ENCODE data around the gene TMEM237. TPM values are rescaled to one million over a fixed set of nuclear protein-coding genes. Genes with fewer than 3 reads are reported as not detected.

The TMEM237 gene
- total RNA-seq, 2 experiments from 2014 or later, result 16.8 to 20.9 TPM

DNA sequence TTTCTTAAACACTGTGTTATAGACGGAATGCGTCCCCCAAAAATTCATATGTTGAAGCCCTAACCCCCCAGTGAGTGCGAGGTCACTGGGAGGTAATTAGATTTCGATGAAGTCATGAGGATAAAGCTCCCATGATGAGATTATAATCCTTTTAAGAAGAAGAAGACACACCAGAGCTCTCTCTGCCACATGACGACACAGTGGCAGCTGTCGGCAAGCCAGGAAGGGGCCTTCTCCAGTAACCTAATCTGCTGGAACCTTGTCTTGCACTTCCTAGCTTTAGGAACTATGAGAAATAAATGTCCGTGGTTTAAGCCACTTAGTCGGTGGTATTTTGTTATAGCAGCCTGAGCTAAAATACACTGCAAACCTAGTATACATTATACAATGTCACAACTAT, 12.3 kb downstream of the TMEM237 start:
- Mint-ChIP-seq H3K36me3 (peaks cover 19% of the 10 kb centered on the region), H3K27me3 (no peaks in the 10 kb centered on the region), H3K27ac (no peak overlapping the region), H3K4me3 (no peak overlapping the region), H3K9me3 (peaks cover 2% of the 10 kb centered on the region), H3K4me1 (no peaks in the 10 kb centered on the region)
- POLR2A ChIA-PET, result no interaction called here
- no peak for ATAC-seq (ENCODE audit: low read depth)
- DNase-seq, result no peak

DNA sequence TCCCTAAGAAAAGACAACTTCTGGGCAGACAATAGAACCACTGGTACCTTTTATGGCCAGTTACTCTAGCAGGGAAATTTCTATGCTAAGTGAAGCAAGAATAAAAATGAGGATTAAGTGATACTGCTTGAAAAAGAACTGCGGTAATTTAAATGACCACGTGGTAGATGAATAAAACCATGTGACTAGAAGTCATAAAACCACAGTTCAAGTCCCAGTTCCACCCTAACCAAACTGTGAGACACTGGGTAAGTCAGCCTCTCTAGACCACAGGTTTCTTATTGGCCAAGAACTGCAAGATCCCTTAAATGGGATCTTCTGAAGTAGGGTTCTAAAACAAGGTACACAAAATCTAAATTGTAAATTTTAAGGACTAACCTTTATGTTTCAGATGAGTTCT, 12.7 kb downstream of the TMEM237 start:
- Mint-ChIP-seq H3K36me3 (peaks cover 19% of the 10 kb centered on the region), H3K27ac (no peak overlapping the region), H3K9me3 (peaks cover 2% of the 10 kb centered on the region), H3K4me3 (no peak overlapping the region), H3K4me1 (no peaks in the 10 kb centered on the region), H3K27me3 (no peaks in the 10 kb centered on the region)
- no peak for ATAC-seq (ENCODE audit: low read depth)
- POLR2A ChIA-PET, result no interaction called here
- no peak for DNase-seq

DNA sequence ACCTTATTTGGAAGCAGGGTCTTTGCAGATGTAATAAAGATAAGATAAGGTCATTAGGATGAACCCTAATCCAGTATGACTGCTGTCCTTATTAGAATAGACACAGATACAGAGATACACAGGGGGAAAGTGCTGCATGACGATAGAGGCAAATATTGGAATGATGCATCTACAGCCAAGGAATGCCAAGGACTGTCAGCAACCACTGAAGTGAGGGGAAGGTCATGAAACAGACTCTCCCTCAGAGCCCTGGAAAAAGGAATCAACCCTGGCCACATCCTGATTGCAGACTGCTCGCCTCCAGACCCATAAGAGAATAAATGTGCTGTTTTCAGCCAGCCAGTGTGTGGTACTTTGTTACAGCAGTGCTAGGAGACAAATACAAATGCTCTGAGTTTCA, 14.8 kb downstream of the TMEM237 start:
- H3K27ac Mint-ChIP-seq, result no peak overlapping the region
- ATAC-seq (ENCODE audit: low read depth), result no peak
- no peak overlapping the region for H3K4me3 Mint-ChIP-seq
- H3K9me3 Mint-ChIP-seq, result peaks cover 2% of the 10 kb centered on the region
- H3K27me3 Mint-ChIP-seq, result no peaks in the 10 kb centered on the region
- H3K36me3 Mint-ChIP-seq, result peaks cover 17% of the 10 kb centered on the region
- POLR2A ChIA-PET, result no interaction called here
- no peaks in the 10 kb centered on the region for H3K4me1 Mint-ChIP-seq
- no peak for DNase-seq

DNA sequence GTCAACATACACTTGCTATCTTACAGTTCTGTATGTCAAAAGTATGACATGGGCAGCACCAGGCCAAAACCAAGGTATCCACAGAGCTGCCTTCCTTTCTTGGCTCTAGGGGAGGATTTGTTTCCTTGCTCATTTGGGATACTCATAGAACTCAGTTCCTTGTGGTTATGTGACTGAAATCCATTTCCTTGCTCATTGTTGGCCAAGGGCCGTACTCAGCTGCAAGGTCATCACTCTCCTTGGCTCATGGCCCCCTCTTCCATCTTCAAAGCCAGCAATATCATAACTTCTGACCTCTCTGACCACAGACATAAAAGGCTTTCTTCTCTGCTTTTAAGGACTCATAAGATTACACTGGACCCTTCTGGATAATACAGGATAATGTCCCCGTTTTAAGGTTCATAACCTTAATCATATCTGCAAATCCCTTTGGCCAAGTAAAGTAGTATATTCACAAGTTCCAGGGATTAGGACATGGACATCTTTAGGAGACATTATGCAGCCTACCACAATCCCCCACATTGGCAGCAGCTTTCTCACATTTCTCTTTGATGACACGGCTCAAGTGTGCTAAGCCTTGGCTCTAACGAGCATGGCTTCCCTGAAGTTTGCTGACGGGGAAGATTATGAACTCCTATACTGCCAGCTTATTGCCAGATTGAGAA, 20.9 kb downstream of the TMEM237 start:
- no peak overlapping the region for H3K27ac Mint-ChIP-seq
- ATAC-seq (ENCODE audit: low read depth) (no peak), DNase-seq (no peak)
- no peaks in the 10 kb centered on the region for H3K9me3 Mint-ChIP-seq
- no peak overlapping the region for H3K4me3 Mint-ChIP-seq
- H3K36me3 Mint-ChIP-seq, result peaks cover 17% of the 10 kb centered on the region
- no peaks in the 10 kb centered on the region for H3K4me1 Mint-ChIP-seq
- POLR2A ChIA-PET, result no interaction called here
- H3K27me3 Mint-ChIP-seq, result no peaks in the 10 kb centered on the region

DNA sequence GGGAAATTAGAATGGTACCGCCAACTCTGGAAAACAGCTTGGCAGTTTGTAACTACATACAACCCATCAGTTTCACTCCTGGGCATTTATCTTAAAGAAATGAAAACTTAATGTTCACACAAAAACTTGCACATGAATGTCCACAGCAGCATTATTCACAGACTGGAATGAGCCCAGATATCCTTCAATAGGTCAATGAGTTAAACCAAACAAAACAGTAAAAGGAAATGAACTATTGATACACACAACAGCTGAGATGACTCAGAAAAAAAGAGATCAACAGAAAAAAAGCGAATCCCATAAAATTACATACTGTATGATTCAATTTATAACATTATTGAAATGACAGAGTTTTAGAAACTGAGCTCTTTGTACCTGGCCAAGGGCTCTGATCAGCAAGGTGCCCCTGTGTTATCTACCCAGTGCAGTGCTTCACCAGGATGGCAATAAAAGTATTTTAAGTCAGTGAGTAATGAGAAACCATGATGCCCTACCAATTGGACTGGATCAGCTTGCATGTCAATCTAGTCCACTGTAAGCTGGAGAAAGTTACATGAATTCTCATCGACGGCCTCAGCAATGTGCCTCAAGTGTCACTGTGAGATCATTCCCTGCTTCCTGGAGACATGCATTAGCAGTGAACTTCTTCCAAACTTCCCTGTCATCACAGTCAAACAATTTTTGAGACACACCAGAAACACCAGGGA, 21.9 kb downstream of the TMEM237 start:
- ATAC-seq (ENCODE audit: low read depth) (no peak), DNase-seq (no peak)
- Mint-ChIP-seq H3K27ac (no peak overlapping the region), H3K36me3 (peaks cover 15% of the 10 kb centered on the region), H3K4me3 (no peak overlapping the region), H3K4me1 (no peaks in the 10 kb centered on the region), H3K27me3 (no peaks in the 10 kb centered on the region), H3K9me3 (no peaks in the 10 kb centered on the region)
- POLR2A ChIA-PET, result no interaction called here

DNA sequence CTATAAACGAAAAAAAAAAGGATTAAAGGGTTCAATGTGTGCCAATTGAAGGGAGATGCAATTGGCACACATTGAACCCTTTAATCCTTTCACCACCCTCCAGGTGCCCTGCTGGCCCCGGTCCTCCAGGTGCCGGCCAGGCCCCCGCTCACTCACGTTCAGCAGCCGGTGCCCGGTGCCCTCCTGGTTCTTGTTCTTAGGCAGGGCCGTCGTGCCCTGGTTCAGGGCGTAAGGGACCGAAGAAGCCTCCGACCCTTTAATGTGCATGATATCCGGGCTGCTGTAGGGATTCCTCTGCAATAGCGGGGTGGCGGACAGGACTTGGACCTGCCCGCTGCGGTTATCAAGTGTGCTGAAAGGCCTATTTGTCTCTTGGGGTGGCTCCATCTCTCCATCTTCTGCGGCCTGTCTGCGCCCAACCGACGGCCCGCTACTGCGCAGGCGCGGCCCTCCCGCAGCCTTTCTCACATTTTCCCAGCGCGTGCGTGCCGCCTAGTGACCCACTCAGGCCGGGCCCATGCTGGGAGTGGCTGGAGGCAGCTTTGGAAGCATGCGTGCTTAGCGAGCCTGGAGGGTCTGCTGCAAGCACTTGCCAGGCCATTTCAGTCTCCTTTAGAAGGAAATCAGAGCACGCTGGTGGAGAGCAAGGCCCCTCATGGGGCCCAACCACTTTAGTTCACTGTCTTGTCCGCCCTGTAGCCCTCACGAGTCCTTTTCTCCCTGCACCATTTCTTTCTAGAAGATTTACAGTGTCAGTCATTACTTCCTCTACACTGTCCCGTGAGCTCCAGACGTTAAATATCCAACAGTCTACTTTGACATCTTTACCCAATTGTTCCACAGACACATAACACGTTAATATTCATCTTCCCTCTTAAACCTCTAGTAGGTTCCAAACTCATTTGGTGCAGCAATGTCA, 24.3 kb downstream of the TMEM237 start:
- DNase-seq (peak; percentile 33), ATAC-seq (ENCODE audit: low read depth) (no peak)
- H3K4me1 Mint-ChIP-seq, result no peaks in the 10 kb centered on the region
- POLR2A ChIA-PET, result no interaction called here
- peaks cover 5% of the 10 kb centered on the region for H3K27me3 Mint-ChIP-seq
- peaks cover 10% of the 10 kb centered on the region for H3K36me3 Mint-ChIP-seq
- no peaks in the 10 kb centered on the region for H3K9me3 Mint-ChIP-seq
- H3K4me3 Mint-ChIP-seq, result no peak overlapping the region
- H3K27ac Mint-ChIP-seq, result no peak overlapping the region

DNA sequence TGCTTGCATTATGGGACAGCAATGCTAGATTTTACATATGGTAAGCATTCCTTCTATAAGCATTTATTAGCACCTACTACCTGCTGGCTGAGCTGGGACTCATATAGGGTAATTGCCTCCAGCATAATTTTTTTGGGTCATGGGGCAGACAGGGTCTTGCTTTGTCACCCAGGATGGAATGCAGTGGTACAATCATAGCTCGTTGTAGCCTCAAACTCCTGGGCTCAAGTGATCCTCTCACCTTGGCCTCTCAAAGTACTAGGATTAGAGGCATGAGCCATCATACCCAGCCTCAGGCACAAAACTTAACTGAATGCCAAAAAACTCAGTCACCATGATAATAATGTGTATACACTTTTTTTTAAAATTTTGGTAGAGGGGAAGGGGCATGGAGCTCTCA, 35.3 kb downstream of the TMEM237 start:
- Mint-ChIP-seq H3K9me3 (peaks cover 3% of the 10 kb centered on the region), H3K27me3 (peaks cover 28% of the 10 kb centered on the region), H3K4me1 (no peaks in the 10 kb centered on the region), H3K27ac (no peak overlapping the region), H3K4me3 (no peak overlapping the region), H3K36me3 (peaks cover 3% of the 10 kb centered on the region)
- POLR2A ChIA-PET, result no interaction called here
- DNase-seq (no peak), ATAC-seq (ENCODE audit: low read depth) (no peak)

DNA sequence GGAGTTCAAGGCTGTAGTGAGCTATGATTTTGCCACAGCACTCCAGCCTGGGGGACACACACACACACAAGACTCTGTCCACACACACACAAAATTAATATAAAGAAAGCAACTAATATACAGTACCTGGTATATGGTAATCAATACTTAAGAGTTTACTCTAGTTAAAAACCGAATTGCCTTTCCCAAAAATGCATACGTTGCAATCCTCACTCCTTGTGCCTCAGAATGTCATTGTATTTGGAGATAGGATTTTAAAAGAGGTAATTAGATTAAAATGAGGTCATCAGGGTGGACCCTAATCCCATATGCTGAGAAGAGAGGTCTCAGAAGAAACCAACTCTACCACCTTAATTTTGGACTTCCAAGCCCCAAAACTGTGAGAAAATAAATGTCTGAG, 35.7 kb downstream of the TMEM237 start:
- H3K36me3 Mint-ChIP-seq, result peaks cover 3% of the 10 kb centered on the region
- DNase-seq (no peak), ATAC-seq (ENCODE audit: low read depth) (no peak)
- peaks cover 29% of the 10 kb centered on the region for H3K27me3 Mint-ChIP-seq
- H3K4me3 Mint-ChIP-seq, result no peak overlapping the region
- H3K9me3 Mint-ChIP-seq, result peaks cover 3% of the 10 kb centered on the region
- H3K27ac Mint-ChIP-seq, result no peak overlapping the region
- POLR2A ChIA-PET, result no interaction called here
- no peaks in the 10 kb centered on the region for H3K4me1 Mint-ChIP-seq

DNA sequence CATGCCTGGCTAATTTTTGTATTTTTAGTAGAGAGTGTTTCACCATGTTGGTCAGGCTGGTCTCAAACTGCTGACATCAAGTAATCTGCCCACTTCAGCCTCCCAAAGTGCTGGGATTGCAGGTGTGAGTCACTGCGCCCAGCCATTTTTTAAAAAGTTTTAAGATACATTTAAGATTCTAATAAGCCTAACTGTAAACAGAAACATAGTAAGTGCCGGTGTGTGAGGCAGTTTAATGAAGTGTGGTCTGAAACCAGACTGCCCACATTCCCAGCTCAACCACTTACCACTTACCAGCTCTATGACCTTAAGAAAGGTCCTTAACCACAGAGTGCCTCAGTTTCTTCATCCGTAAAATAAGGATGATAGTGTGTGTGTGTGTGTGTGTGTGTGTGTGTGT, 42.4 kb downstream of the TMEM237 start:
- Mint-ChIP-seq H3K4me3 (no peak overlapping the region), H3K27ac (no peak overlapping the region), H3K27me3 (peaks cover 30% of the 10 kb centered on the region), H3K36me3 (no peaks in the 10 kb centered on the region), H3K9me3 (peaks cover 4% of the 10 kb centered on the region), H3K4me1 (no peaks in the 10 kb centered on the region)
- POLR2A ChIA-PET, result no interaction called here
- ATAC-seq (ENCODE audit: low read depth), result no peak
- DNase-seq, result no peak

DNA sequence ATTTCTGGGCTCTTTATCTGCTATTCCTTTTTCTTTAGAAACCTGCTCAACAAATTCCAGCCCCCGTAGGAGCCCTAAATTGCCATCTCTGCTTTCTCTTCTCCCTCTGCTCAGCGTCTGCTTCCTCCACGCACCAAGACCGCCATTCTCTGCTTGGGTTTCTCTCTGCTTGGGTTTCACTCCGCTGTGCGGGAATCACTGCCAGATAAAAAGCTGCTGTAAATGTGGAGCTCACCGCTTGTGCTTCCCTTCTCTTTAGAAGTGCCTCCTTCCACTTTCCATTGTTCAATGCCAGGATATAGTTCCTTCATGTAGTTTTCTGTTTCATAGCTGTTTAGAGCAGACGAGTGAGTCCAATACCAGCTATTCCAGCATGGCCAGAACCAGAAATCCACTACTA, 45.9 kb downstream of the TMEM237 start:
- Mint-ChIP-seq H3K27ac (no peak overlapping the region), H3K4me3 (no peak overlapping the region), H3K9me3 (peaks cover 5% of the 10 kb centered on the region), H3K36me3 (no peaks in the 10 kb centered on the region), H3K4me1 (no peaks in the 10 kb centered on the region), H3K27me3 (peaks cover 15% of the 10 kb centered on the region)
- no peak for DNase-seq
- POLR2A ChIA-PET, result no interaction called here
- no peak for ATAC-seq (ENCODE audit: low read depth)

DNA sequence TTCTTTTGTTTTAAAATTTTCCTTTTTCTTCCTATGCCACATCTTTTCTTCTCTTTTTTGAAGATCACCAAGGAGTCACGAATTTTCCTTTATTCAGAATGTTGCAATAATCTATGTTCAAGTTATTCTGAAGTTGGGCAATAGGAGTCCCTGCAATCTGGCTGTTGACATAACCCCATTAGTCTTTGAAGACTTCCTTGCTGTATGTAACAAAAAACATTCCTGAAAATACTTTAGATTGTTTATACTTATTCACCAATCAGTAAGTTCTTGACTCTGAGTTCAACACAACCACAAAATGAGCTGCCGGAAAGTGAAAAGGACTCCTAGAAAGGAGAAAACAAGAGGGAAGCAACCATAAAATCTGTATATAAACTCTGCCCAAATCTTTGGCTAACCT, 62.8 kb downstream of the TMEM237 start:
- POLR2A ChIA-PET, result no interaction called here
- H3K27me3 Mint-ChIP-seq, result peaks cover 21% of the 10 kb centered on the region
- no peaks in the 10 kb centered on the region for H3K36me3 Mint-ChIP-seq
- DNase-seq (no peak), ATAC-seq (ENCODE audit: low read depth) (no peak)
- H3K9me3 Mint-ChIP-seq, result no peaks in the 10 kb centered on the region
- no peak overlapping the region for H3K4me3 Mint-ChIP-seq
- H3K27ac Mint-ChIP-seq, result no peak overlapping the region
- no peaks in the 10 kb centered on the region for H3K4me1 Mint-ChIP-seq

DNA sequence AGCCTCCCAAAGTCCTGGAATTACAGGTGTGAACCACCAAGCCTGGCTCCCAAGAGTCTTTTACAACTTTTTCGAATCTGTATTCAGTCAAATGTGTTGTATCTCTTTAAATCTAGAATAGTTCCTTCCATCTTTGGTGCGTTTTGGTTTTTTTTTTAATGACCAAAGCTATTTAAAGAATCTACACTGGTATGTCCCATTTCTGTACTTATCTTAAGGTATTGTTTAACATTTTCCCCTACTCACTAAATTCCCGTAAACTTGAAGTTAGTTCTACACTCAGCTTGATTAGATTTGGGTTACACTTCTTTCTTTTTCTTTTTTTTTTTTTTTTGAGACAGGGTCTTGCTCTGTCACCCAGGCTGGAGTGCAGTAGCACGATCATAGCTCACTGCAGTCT, 63.8 kb downstream of the TMEM237 start:
- no peak for DNase-seq
- peaks cover 12% of the 10 kb centered on the region for H3K27me3 Mint-ChIP-seq
- H3K36me3 Mint-ChIP-seq, result no peaks in the 10 kb centered on the region
- H3K27ac Mint-ChIP-seq, result no peak overlapping the region
- ATAC-seq (ENCODE audit: low read depth), result no peak
- no peaks in the 10 kb centered on the region for H3K9me3 Mint-ChIP-seq
- H3K4me1 Mint-ChIP-seq, result no peaks in the 10 kb centered on the region
- no peak overlapping the region for H3K4me3 Mint-ChIP-seq
- POLR2A ChIA-PET, result no interaction called here

DNA sequence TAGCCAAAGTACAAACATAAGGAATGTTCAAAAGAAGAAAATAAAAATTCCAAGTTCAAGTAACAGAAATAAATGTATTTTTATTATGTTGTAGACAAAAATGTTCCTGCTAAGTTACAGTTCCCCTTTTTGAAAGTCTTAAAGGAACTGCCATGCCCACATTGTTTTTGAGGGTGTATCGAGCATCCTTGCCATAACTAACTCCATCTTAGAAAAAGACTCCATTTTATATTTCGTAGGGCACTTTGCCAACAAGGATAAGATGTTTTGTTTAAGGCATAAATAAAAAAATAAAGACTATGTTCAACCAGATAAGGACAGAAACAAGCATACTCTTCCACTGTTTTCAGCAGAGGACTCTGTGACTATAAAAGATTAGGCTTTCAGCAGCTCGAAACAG, 67.3 kb downstream of the TMEM237 start:
- ATAC-seq (ENCODE audit: low read depth) (no peak), DNase-seq (no peak)
- Mint-ChIP-seq H3K4me1 (peaks cover 6% of the 10 kb centered on the region), H3K27me3 (peaks cover 8% of the 10 kb centered on the region), H3K9me3 (no peaks in the 10 kb centered on the region), H3K4me3 (no peak overlapping the region), H3K27ac (no peak overlapping the region), H3K36me3 (peaks cover 5% of the 10 kb centered on the region)
- POLR2A ChIA-PET, result interaction anchor here (0.6 kb wide), 1 partner anchor 330 kb away, joined by 6 read pairs; no protein-coding TSS in a partner anchor

DNA sequence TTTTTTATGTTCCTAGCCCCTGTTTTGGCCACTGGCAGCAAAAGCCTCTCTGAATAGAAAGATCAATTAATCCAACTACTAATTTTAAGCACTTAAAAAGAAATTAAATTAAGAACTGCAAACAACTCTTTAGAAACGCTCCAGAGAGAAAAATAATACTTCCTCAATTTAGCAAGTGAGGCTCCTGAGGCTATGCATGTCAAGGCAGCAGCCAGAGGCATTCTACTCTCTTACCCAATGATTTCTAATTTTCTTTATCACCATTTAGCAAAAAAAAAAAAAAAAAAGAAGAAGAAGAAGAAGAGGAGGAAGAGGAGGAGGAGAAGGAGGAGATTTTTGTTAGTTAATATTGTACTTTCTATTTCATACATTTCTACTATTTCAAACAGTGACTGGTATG, 68.5 kb downstream of the TMEM237 start:
- Mint-ChIP-seq H3K4me3 (no peak overlapping the region), H3K27me3 (peaks cover 4% of the 10 kb centered on the region), H3K36me3 (peaks cover 5% of the 10 kb centered on the region), H3K27ac (no peak overlapping the region), H3K4me1 (peaks cover 6% of the 10 kb centered on the region), H3K9me3 (no peaks in the 10 kb centered on the region)
- POLR2A ChIA-PET, result no interaction called here
- DNase-seq (no peak), ATAC-seq (ENCODE audit: low read depth) (no peak)
